HepG2 (cell line): Measurements from ENCODE around the gene PLCXD1. TPM values are rescaled to one million over a fixed set of nuclear protein-coding genes. Genes with fewer than 3 reads are reported as not detected.

Experiments
- ARID5B ChIP-seq: IDR thresholded peaks from 2 replicates; pipeline ENCODE4 v1.4.0; 2020; ENCODE audit warnings: mild to moderate bottlenecking, missing genetic modification reagents
- ARNTL ChIP-seq: sonication (generic); formaldehyde crosslinking; IDR thresholded peaks from 2 replicates; pipeline ENCODE4 v1.4.0; 2020; ENCODE audit warnings: mild to moderate bottlenecking, missing genetic modification reagents
- CBX2 ChIP-seq, 2 experiments: fragments of 200-600 bp in 1 of 2; sonication (generic); formaldehyde crosslinking in 1 of 2; IDR thresholded peaks; 2 replicates each; pipeline versions ENCODE4 v1.7.0 to v1.8.1; 2018 to 2022; ENCODE audit warnings: low read depth in 2 of 2, low read length in 1 of 2, mild to moderate bottlenecking in 1 of 2, missing genetic modification reagents in 1 of 2
- CENPBD1 ChIP-seq: sonication (generic); formaldehyde crosslinking; IDR thresholded peaks from 2 replicates; pipeline ENCODE4 v1.8.0; 2022; ENCODE audit warnings: missing genetic modification reagents, low read depth, mild to moderate bottlenecking, borderline replicate concordance
- FOXP1 ChIP-seq, 2 experiments: fragments of 450-650 bp in 1 of 2; IDR thresholded peaks; 2 replicates each; pipeline ENCODE4 v1.6.1; 2017 to 2018; ENCODE audit warnings: antibody characterized with exemption in 1 of 2
- IKZF5 ChIP-seq: IDR thresholded peaks from 2 replicates; pipeline ENCODE4 v1.6.1; 2018; ENCODE audit warnings: missing genetic modification reagents, mild to moderate bottlenecking, missing compliant biosample characterization
- MED1 ChIP-seq: sonication (generic); formaldehyde crosslinking; IDR thresholded peaks from 2 replicates; pipeline ENCODE4 v1.4.0; 2020; ENCODE audit warnings: missing genetic modification reagents
- MTA3 ChIP-seq: sonication (generic); formaldehyde crosslinking; IDR thresholded peaks from 2 replicates; pipeline ENCODE4 v1.4.0; 2020; ENCODE audit warnings: missing genetic modification reagents
- NONO ChIP-seq, 2 experiments: fragments of 450-650 bp in 1 of 2; sonication (generic) in 1 of 2; formaldehyde crosslinking in 1 of 2; IDR thresholded peaks in 1 of 2; conservative IDR thresholded peaks in 1 of 2; 2 replicates each; pipeline versions ENCODE4 v1.6.1 to v1.8.0; 2017 to 2022; ENCODE audit warnings: mild to moderate bottlenecking in 1 of 2, missing genetic modification reagents in 1 of 2, moderate library complexity in 1 of 2
- POLR2A ChIP-seq, 2 experiments: IDR thresholded peaks; 2 replicates each; pipeline ENCODE4 v1.6.1; 2011; ENCODE audit warnings: low read depth in 2 of 2, low read length in 2 of 2, mild to moderate bottlenecking in 1 of 2, moderate library complexity in 1 of 2; ENCODE audit not compliant: insufficient read depth in 1 of 2
- POLR2G ChIP-seq: fragments of 200-400 bp; formaldehyde crosslinking; IDR thresholded peaks from 2 replicates; pipeline ENCODE4 v1.6.1; 2018; ENCODE audit warnings: mild to moderate bottlenecking, low read depth, low read length, moderate library complexity
- RFX1 ChIP-seq: fragments of 450-650 bp; IDR thresholded peaks from 2 replicates; pipeline ENCODE4 v1.6.1; 2017
- SALL1 ChIP-seq: sonication (generic); formaldehyde crosslinking; IDR thresholded peaks from 2 replicates; pipeline ENCODE4 v1.8.0; 2022; ENCODE audit warnings: mild to moderate bottlenecking, missing genetic modification reagents
- SAP130 ChIP-seq: IDR thresholded peaks from 2 replicates; pipeline ENCODE4 v1.6.1; 2016; ENCODE audit warnings: low read depth
- SKI ChIP-seq: fragments of 450-650 bp; IDR thresholded peaks from one replicate; pipeline ENCODE4 v1.6.1; 2018; ENCODE audit warnings: mild to moderate bottlenecking; ENCODE audit not compliant: partially characterized antibody
- SOX6 ChIP-seq, 2 experiments: fragments of 450-650 bp in 1 of 2; sonication (generic) in 1 of 2; formaldehyde crosslinking in 1 of 2; IDR thresholded peaks; 2 replicates each; pipeline versions ENCODE4 v1.4.0 to v1.6.1; 2017 to 2020; ENCODE audit warnings: antibody characterized with exemption in 1 of 2, mild to moderate bottlenecking in 1 of 2, missing genetic modification reagents in 1 of 2
- SYNCRIP ChIP-seq: fragments of 200-400 bp; formaldehyde crosslinking; IDR thresholded peaks from 2 replicates; pipeline ENCODE4 v1.6.1; 2018; ENCODE audit warnings: mild to moderate bottlenecking, low read depth, low read length; ENCODE audit not compliant: insufficient read depth
- TCF7L2 ChIP-seq: IDR thresholded peaks from 2 replicates; pipeline ENCODE4 v1.6.1; 2011; ENCODE audit warnings: mild to moderate bottlenecking, low read depth, low read length, moderate library complexity
- TFE3 ChIP-seq: IDR thresholded peaks from 2 replicates; pipeline ENCODE4 v1.6.1; 2016
- THAP11 ChIP-seq: IDR thresholded peaks from 2 replicates; pipeline ENCODE4 v1.6.1; 2016; ENCODE audit warnings: missing biosample characterization, missing genetic modification reagents
- ZSCAN21 ChIP-seq: sonication (generic); formaldehyde crosslinking; IDR thresholded peaks from 2 replicates; pipeline ENCODE4 v1.8.0; 2022; ENCODE audit warnings: mild to moderate bottlenecking, missing genetic modification reagents, moderate library complexity, borderline replicate concordance
- ZSCAN25 ChIP-seq: sonication (generic); formaldehyde crosslinking; IDR thresholded peaks from 2 replicates; pipeline ENCODE4 v1.8.0; 2022; ENCODE audit warnings: mild to moderate bottlenecking, missing genetic modification reagents
- polyA plus RNA-seq, 8 experiments: library from polyadenylated mRNA; depleted of rRNA in 3 of 8; stranded (reverse) in 7 of 8; unstranded in 1 of 8; fragments of >200 nt; fragmentation: Illumina TruSeq in 4 of 8; extraction: Trizol in 4 of 8; gene quantifications; 2 replicates each; pipeline versions ENCODE4 v1.2.1 to v1.2.3, GENCODE V29; 2011 to 2016; ENCODE audit warnings: low read depth in 4 of 8, missing spikeins in 1 of 8, mixed read lengths in 1 of 8; ENCODE audit not compliant: insufficient read depth in 1 of 8
- total RNA-seq, 5 experiments: library from RNA; depleted of rRNA; stranded (reverse); fragments of >200 nt; fragmentation: Illumina TruSeq; extraction: Trizol; gene quantifications; 2 replicates each; pipeline ENCODE4 v1.2.3, GENCODE V29; 2016; ENCODE audit warnings: low read depth in 1 of 5

PLCXD1 gene
- total and polyA plus RNA-seq, 2 of the 13 experiments (the other 11 are each of a cell fraction or from before 2014, with no cell fraction given) = 87.7 to 153 TPM

GRCh38 chrX:274904-275475 is 6.2 kb upstream of the PLCXD1 start (continued):
- no peak for TF ChIP-seq CBX2 (IDR thresholded peaks at IDR 0.05; ENCODE audit: low read depth, low read length)
- TF ChIP-seq CBX2 (CRISPR knock-in tag; IDR thresholded peaks at IDR 0.05; ENCODE audit: low read depth) = no peak
- peak; percentile 50; the same call in 1 of the 2 replicates for TF ChIP-seq SALL1 (CRISPR knock-in tag)
- no peak for TF ChIP-seq RFX1
- peak; percentile 68; the same call in 1 of the 2 replicates for TF ChIP-seq TFE3 (CRISPR knock-in tag)
- peak; percentile 80 for TF ChIP-seq SAP130
- TF ChIP-seq MED1 (CRISPR knock-in tag) = peak; percentile 89
- TF ChIP-seq ARID5B (CRISPR knock-in tag) = peak; percentile 62
- no peak for TF ChIP-seq SOX6 (IDR thresholded peaks at IDR 0.05)
- TF ChIP-seq SOX6 (CRISPR knock-in tag; IDR thresholded peaks at IDR 0.05) = peak; percentile 22; the same call in 1 of the 2 replicates
- TF ChIP-seq FOXP1 (IDR thresholded peaks at IDR 0.05) = no peak
- TF ChIP-seq FOXP1 (CRISPR knock-in tag; IDR thresholded peaks at IDR 0.05) = 0 out of 2 replicates have a peak, but pooled peaks have one; percentile 24
- TF ChIP-seq SKI = peak; percentile 21
- TF ChIP-seq ZSCAN25 (CRISPR knock-in tag) = peak; percentile 83; the same call in 1 of the 2 replicates
- no peak; the same call in 1 of the 2 replicates for TF ChIP-seq IKZF5 (CRISPR knock-in tag)
- TF ChIP-seq POLR2G = peak; percentile 4; the same call in 1 of the 2 replicates
- TF ChIP-seq SYNCRIP = no peak
- TF ChIP-seq MTA3 = no peak
- no peak for TF ChIP-seq TCF7L2
- 0 out of 4 replicates have a peak, but pooled peaks of 1 of the 2 experiments have one; percentile 17 for TF ChIP-seq POLR2A (IDR thresholded peaks at IDR 0.05; ENCODE audit: insufficient read depth in 1 of 2, low read depth in 2 of 2, low read length in 2 of 2)
- TF ChIP-seq THAP11 (CRISPR knock-in tag) = 0 out of 2 replicates have a peak, but pooled peaks have one; percentile 32
- no peak for TF ChIP-seq CENPBD1 (CRISPR knock-in tag)
- TF ChIP-seq ZSCAN21 (CRISPR knock-in tag) = 0 out of 2 replicates have a peak, but pooled peaks have one; percentile 34
- TF ChIP-seq ARNTL (CRISPR knock-in tag) = peak; percentile 81
- no peak for TF ChIP-seq NONO (IDR thresholded peaks at IDR 0.05)
- TF ChIP-seq NONO (CRISPR knock-in tag; conservative IDR thresholded peaks at IDR 0.05) = peak; percentile 33; the same call in 1 of the 2 replicates
